Measurements from ENCODE around the gene CACNB1.

CACNB1 gene

DNA sequence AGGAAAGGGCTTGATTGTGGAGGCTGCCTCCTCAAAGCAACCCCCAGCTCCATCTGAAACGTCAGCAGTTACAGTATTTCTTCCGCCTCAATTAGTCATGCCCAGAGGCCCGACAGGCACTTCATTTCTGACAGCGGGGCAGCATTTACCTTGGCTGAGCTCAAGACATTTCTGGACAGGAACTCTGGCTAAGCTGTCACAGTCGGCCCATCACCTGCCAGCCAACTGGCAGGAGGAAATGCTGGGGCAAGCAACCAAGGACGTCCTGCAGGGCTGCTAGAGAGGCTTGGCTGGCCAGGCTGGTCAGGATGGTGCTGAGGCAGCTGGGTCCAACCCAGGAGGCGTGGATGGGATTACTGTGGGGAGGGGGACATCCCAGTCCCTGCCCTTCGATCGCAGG is 73.8 kb downstream of the CACNB1 start:
- DNase-seq (ENCODE audit: low read depth, low spot score), result no peak

All from activated CD4-positive, CD25-positive, alpha-beta regulatory T cell treated with anti-CD3 and anti-CD28 coated beads, Interleukin-2, amount 50 U/mL, for 16 hours (primary cell).